ENCODE measurements around the gene KLHL8.

The KLHL8 gene

GRCh38 chr4:87220094-87220822, at the start of gene KLHL8:
Gene KLHL8 (minus strand): TSS chr4:87220618. CDS start chr4:87195539, 25,079 bp downstream.
- peak; percentile 68 to 74 for DNase-seq

DNA sequence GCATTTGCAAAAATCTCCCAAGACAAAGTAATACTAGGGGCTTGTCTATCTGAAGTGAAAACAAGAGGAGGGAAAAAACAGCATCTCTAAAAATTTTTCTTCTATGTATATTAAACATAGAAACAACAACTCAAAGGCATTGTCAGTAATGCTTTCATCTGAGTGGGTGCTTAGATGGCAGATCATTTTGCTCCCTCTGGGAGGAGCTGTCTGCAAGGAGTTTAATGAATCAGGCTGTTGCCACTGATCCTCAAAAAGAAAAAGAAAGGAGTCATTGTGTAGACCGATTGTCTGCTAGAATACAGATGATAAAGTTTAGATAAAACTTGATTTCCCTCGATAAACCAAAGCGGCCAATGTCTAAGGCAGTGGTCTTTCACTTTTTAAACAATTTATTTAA, 49.7 kb upstream of the KLHL8 start:
- peak in 1 of 2 experiments; percentile 12 for DNase-seq

- no peak for DNase-seq
Measured at GRCh38 chr4:87268411-87268810, 48.0 kb upstream of the KLHL8 start.

GRCh38 chr4:87266986-87267385, 46.6 kb upstream of the KLHL8 start:
- DNase-seq, result no peak

DNA sequence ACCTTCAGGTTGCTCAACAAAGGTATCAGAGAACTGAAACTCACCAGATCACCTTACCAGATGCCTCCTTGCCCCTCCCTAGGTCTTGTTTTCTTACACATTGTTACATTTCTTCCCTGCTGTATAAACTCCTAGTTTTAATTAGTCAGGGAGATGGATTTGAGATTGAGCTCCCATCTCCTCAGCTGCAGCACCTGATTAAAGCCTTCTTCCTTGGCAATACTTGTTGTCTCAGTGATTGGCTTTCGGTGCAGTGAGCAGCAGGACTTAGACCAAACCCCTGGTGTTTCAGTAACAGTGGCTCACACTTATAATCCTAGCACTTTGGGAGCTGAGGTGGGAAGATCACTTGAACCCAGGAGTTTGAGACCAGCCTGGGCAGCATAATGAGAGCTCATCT, 42.5 kb upstream of the KLHL8 start:
- DNase-seq, result no peak

DNA sequence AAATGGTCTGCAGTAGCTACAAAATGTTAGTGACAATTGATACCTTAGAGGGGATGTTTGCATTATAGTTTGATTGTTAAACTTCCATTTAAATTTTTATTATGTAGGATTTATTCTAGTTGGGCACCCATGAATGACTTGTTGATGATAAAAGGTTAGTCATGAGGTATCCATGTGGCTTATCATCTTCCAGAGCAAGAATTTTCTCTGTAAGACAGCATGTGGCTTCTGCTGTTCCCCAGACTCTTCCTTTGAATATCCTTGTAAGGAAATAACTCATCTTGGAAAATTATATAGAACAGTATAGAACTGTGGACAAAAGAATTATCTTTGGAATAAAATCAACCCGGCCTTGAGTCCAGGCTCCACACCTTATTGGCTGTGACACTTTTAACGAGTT, 40.1 kb upstream of the KLHL8 start:
- DNase-seq, result no peak

GRCh38 chr4:87258677-87259076, 38.3 kb upstream of the KLHL8 start:
- DNase-seq, result no peak

- DNase-seq, result no peak
Measured at GRCh38 chr4:87257523-87257922, 37.1 kb upstream of the KLHL8 start.

DNA sequence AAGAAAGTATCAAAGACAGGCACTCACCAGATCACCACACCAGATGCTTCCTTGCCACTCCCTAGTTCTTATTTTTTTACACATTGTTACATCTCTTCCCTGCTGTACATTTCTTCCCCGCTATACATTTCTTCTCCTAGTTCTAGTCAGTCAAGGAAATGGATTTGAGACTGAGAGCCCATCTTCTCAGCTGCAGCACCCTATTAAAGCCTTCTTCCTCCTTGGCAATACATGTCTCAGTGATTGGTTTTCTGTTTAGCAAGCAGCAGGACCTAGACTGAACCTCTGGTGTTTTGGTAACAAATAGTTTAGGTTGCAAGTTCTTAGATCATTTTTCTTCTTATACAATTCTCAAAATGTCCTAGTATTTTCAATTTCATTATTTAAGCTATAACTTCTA, 35.3 kb upstream of the KLHL8 start:
- no peak for DNase-seq

- DNase-seq, result no peak
Measured at GRCh38 chr4:87251106-87251505, 30.7 kb upstream of the KLHL8 start.

GRCh38 chr4:87250294-87250693, 29.9 kb upstream of the KLHL8 start:
- no peak for DNase-seq

GRCh38 chr4:87249332-87250019, 29.1 kb upstream of the KLHL8 start:
- DNase-seq, result no peak

DNA sequence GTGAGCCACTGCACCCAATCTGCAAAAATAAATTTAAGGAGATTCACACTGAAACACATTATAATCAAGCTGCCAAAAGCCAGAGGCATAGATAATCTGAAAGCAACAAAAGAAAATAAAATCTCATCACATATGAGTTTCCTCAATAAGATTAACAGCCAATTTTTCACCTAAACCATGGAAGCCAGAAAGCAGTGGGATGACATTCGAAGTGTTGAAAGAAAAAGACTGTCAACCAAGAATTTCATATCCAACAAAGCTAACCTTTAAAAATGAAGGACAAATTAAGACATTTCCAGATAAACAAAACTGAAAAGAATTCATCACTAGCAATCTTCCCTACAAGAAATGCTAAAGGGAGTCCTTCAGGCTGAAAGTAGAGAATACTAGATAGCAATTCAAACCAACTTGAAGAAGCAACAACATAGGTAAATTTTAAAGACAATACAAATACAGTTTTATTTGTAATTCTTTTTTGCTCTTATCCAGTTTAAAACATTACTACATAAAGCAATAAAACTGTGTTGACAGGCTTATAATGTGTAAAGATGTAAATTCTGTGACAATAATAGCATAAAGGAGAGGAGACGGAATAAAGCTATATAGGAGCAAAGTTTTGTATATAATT, 23.1 kb upstream of the KLHL8 start:
- DNase-seq, result no peak

DNA sequence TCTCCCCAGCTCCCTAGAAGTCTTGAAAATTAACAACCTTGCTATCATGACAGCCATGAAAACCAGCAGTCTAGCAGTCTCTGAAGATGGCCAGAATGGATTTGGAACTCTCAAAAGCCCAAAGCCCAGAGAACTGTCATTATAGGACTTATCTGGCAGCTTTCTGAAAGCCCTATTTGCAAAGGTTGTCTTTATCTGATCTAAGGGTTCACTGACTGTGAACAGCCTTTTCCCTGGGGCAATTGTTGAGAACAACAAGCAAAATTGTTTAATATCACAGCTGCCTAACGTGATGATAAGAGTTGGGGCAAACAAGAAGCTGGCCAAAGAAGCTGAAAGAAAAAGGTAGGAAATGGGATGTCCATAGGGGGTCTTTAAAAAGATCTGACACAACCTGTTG, 20.9 kb upstream of the KLHL8 start:
- no peak for DNase-seq

GRCh38 chr4:87240341-87240740, 19.9 kb upstream of the KLHL8 start:
- DNase-seq, result no peak

- no peak for DNase-seq
Measured at GRCh38 chr4:87239821-87240220, 19.4 kb upstream of the KLHL8 start.

DNA sequence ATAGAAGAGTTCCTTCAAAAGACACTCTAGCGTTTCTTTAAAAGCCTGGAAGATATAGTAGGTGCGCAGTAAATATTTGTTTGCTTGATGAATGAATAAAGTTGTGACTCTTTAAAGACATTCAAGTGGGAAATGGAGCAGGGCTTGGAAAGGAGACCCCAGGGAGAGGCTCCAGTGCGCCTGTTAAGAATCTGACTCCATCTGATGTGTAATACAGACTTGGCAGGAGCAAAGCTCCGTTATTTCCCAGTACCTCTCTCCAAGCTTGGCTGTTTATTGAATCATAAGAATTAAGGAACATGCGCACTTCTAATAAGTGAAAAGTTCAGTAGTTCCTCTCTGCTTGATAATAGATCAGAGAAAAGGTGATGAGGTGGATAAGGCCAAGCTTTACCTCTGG, 18.8 kb upstream of the KLHL8 start:
- no peak for DNase-seq

DNA sequence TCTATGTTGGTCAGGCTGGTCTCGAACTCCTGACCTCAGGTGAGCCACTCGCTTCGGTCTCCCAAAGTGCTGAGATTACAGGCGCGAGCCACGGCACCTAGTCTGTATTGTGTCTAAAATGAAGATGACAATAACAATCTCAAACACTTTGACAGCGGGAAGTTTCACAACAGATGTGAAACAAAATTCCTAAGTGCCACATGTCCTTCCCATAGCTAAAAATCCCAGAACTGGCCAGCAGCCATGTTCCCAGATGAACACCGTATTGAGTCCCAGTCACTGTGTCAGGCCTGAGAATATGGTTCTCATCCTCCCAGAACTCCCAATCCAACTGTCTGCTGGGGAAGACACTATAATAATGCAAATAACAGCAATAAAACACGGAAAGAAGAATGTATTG, 16.4 kb upstream of the KLHL8 start:
- DNase-seq, result peak in 1 of 2 experiments; percentile 6

GRCh38 chr4:87235020-87235671, 14.7 kb upstream of the KLHL8 start:
- DNase-seq, result no peak

DNA sequence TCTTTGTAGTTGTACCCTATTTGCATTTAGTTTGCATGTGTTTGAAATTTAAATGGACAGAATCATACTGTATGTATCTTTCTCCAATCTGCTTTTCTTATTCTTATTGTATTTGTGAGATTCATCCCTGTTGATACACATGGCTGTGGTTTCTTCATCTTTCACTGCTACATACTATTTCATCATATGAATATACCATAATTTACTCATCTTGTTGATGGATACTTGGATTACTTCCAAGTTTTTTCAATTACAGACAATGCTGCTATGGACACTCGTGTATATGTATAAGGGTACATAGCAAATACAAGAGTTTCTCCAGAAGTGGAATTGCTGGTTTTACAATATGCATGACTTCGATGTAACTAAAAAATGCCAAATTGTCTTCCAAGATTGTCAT, 11.8 kb upstream of the KLHL8 start:
- no peak for DNase-seq

- DNase-seq, result no peak
Measured at GRCh38 chr4:87230806-87231205, 10.4 kb upstream of the KLHL8 start.

- DNase-seq, result no peak
Measured at GRCh38 chr4:87229979-87230378, 9.6 kb upstream of the KLHL8 start.

DNA sequence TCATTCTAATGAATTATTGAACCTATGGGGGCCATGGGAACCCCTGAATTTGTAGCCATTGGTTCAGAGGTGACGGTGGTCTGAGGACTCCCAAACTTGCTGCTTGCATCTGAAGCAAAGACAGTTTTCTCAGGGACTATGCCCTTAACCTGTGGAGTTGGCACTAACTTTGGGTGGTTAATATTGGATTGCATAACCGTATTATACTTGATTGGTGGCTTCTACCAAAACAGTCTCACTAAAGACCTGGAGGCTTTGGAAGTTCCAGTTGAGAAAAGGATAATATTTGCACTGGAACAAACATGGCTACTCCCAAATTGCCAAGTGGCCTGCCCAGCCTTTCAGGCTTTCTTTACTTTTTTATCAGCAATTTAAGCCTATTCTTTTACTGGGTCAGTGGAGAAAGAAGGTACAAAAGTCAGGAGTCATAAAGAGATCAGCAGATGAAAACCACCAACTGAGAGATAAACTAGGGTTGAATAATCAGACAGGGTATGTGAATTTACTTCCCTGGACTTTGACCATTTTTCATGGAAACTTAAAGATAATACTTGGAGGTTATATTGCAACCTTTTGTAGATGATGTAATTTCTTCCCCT, 7.9 kb upstream of the KLHL8 start:
- no peak for DNase-seq
